Smooth muscle cell (in vitro differentiated cells): ENCODE measurements around the gene FOXN3. TPM values are rescaled to one million over a fixed set of nuclear protein-coding genes. Genes with fewer than 3 reads are reported as not detected.

Source experiments
- DNase-seq: peaks from one replicate; lab custom pipeline; 2025; ENCODE audit not compliant: unreplicated experiment; lab: John Stamatoyannopoulos, UW
- H2AFZ ChIP-seq: fragments of 200-600 bp; sonication (generic); 2 replicates; pipeline ENCODE4 v1.6.0; 2016; ENCODE audit warnings: antibody characterized with exemption, low read depth, mild to moderate bottlenecking
- H3F3A ChIP-seq: fragments of 200-600 bp; sonication (generic); 2 replicates; pipeline ENCODE4 v1.6.0; 2017; ENCODE audit warnings: antibody characterized with exemption, low read depth
- H3K27ac ChIP-seq: fragments of 200-600 bp; sonication (generic); 2 replicates; pipeline ENCODE4 v1.5.1; 2016; ENCODE audit warnings: low read depth, mild to moderate bottlenecking
- H3K27me3 ChIP-seq: fragments of 200-600 bp; sonication (generic); 2 replicates; pipeline ENCODE4 v1.6.1; 2016; ENCODE audit warnings: low read depth, mild to moderate bottlenecking
- H3K36me3 ChIP-seq: fragments of 200-600 bp; sonication (generic); 2 replicates; pipeline ENCODE4 v1.5.1; 2016; ENCODE audit warnings: low read depth
- H3K4me1 ChIP-seq: fragments of 200-600 bp; sonication (generic); 2 replicates; pipeline ENCODE4 v1.5.1; 2016; ENCODE audit warnings: low read depth
- H3K4me2 ChIP-seq: fragments of 200-600 bp; sonication (generic); 2 replicates; pipeline ENCODE4 v1.6.0; 2016; ENCODE audit warnings: mild to moderate bottlenecking
- H3K4me3 ChIP-seq: fragments of 200-600 bp; sonication (generic); 2 replicates; pipeline ENCODE4 v1.5.1; 2016; ENCODE audit warnings: mild to moderate bottlenecking
- H3K79me2 ChIP-seq: fragments of 200-600 bp; sonication (generic); 2 replicates; pipeline ENCODE4 v1.6.0; 2016; ENCODE audit warnings: low read depth, mild to moderate bottlenecking
- H3K9ac ChIP-seq: fragments of 200-600 bp; sonication (generic); 2 replicates; pipeline ENCODE4 v1.6.0; 2016; ENCODE audit warnings: low read depth
- H3K9me3 ChIP-seq: fragments of 200-600 bp; sonication (generic); replicated peaks from 2 replicates; pipeline ENCODE4 v1.5.1; 2016; ENCODE audit warnings: low read depth
- H4K20me1 ChIP-seq: fragments of 200-600 bp; sonication (generic); 2 replicates; pipeline ENCODE4 v1.6.0; 2016; ENCODE audit warnings: low read depth
- CTCF ChIP-seq: fragments of 200-600 bp; sonication (generic); IDR thresholded peaks from 2 replicates; pipeline ENCODE4 v1.5.1; 2017; ENCODE audit warnings: borderline replicate concordance, mild to moderate bottlenecking, antibody characterized with exemption; ENCODE audit not compliant: insufficient read depth, poor library complexity, severe bottlenecking
- WGBS: methylation state at CpG from one replicate; pipeline ENCODE4 v1.1.7; 2016; ENCODE audit warnings: low lambda C conversion rate; 5-methylcytosine and 5-hydroxymethylcytosine counted together
- polyA plus RNA-seq: library from polyadenylated mRNA; unstranded; fragments of >200 nt; fragmentation: Nextera tagmentation; extraction: Ambion mirVana; gene quantifications from 2 replicates; pipeline ENCODE4 v1.2.1, GENCODE V29; 2016
- total RNA-seq: library from RNA; depleted of rRNA; stranded (reverse); fragments of >200 nt; gene quantifications from 2 replicates; pipeline ENCODE4 v1.2.3, GENCODE V29; 2014

FOXN3 gene
- total and polyA plus RNA-seq, 2 experiments from 2014 or later: 24.5 to 31.5 TPM

- no peaks in the 10 kb centered on the region for H3K27me3 ChIP-seq
- peaks cover 9% of the 10 kb centered on the region for H4K20me1 ChIP-seq
- WGBS: 40% methylated on average over 4 of the region's 4 CpGs
These were observed 199.1 kb downstream of the FOXN3 start for GRCh38 chr14:89217891-89218290.

DNA sequence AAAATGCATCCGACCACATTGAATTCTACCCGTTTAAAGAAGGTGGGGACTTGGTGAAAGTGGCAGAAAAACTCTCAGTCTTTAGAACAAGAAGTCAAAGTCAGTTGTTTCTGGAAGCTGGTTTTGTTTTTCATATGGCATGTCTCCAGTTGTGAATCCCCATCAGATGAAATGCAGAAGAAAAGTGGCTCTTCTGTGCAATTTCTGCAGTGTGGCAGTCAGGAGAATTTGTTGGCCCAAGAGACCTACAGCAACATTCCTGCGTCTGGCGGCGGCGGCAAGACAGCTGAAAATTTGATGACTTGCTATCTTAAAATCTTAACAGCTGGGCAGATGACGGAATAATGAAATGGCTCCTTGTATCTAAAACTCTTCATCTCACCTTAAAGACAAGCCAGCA lies 201.5 kb downstream of the FOXN3 start:
- TF ChIP-seq CTCF: no peak
- peak overlapping the region; percentile 53 for H3K4me2 ChIP-seq
- H3K79me2 ChIP-seq: no peaks in the 10 kb centered on the region
- H3K27ac ChIP-seq: peak overlapping the region; percentile 50
- H3K9me3 ChIP-seq: no peaks in the 10 kb centered on the region
- H2AFZ ChIP-seq: no peak overlapping the region
- no peak overlapping the region for H3K4me3 ChIP-seq
- no peak overlapping the region for H3K9ac ChIP-seq
- no peaks in the 10 kb centered on the region for H4K20me1 ChIP-seq
- WGBS: 64% methylated on average over 7 of the region's 7 CpGs
- H3K36me3 ChIP-seq: no peaks in the 10 kb centered on the region
- H3K4me1 ChIP-seq: peaks cover 7% of the 10 kb centered on the region
- no peak for DNase-seq
- H3F3A ChIP-seq: no peaks in the 10 kb centered on the region
- no peaks in the 10 kb centered on the region for H3K27me3 ChIP-seq

More at GRCh38 chr14:89217891-89218290, 199.1 kb downstream of the FOXN3 start:
- Histone ChIP-seq H3K4me1 (peaks cover 7% of the 10 kb centered on the region), H3K9me3 (no peaks in the 10 kb centered on the region), H3K4me3 (no peak overlapping the region), H3K9ac (no peak overlapping the region), H2AFZ (no peak overlapping the region), H3K36me3 (no peaks in the 10 kb centered on the region), H3K79me2 (no peaks in the 10 kb centered on the region), H3K4me2 (peak overlapping the region; percentile 44), H3K27ac (no peak overlapping the region), H3F3A (no peaks in the 10 kb centered on the region)
- no peak for TF ChIP-seq CTCF
- no peak for DNase-seq

DNA sequence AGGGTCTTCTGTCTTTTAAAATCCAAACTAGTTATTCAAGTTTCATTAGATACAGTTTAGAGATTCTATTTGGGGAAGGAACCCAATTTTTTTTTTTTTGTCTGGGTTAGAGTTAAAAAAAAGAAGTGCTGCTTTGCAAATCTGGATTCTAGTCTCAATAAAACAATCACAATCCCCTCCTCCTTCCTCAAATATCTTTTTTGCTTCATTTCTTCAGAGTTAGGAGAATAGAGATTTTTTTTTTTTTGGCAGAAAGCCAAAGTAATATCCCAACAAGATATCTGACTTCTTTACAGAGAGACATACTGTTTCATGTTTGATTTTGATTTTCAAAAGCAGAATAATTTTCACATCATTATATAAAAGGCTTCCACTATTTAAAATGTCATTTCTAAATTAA lies 201.9 kb downstream of the FOXN3 start:
- peaks cover 7% of the 10 kb centered on the region for H3K4me1 ChIP-seq
- no peak overlapping the region for H3K4me3 ChIP-seq
- no peaks in the 10 kb centered on the region for H3K79me2 ChIP-seq
- peak overlapping the region; percentile 50 for H3K27ac ChIP-seq
- TF ChIP-seq CTCF: no peak
- no peaks in the 10 kb centered on the region for H3K9me3 ChIP-seq
- no peak for DNase-seq
- H2AFZ ChIP-seq: no peak overlapping the region
- no peaks in the 10 kb centered on the region for H3F3A ChIP-seq
- H3K27me3 ChIP-seq: no peaks in the 10 kb centered on the region
- H3K9ac ChIP-seq: no peak overlapping the region
- H3K4me2 ChIP-seq: peak overlapping the region; percentile 53
- no peaks in the 10 kb centered on the region for H3K36me3 ChIP-seq
- no peaks in the 10 kb centered on the region for H4K20me1 ChIP-seq

DNA sequence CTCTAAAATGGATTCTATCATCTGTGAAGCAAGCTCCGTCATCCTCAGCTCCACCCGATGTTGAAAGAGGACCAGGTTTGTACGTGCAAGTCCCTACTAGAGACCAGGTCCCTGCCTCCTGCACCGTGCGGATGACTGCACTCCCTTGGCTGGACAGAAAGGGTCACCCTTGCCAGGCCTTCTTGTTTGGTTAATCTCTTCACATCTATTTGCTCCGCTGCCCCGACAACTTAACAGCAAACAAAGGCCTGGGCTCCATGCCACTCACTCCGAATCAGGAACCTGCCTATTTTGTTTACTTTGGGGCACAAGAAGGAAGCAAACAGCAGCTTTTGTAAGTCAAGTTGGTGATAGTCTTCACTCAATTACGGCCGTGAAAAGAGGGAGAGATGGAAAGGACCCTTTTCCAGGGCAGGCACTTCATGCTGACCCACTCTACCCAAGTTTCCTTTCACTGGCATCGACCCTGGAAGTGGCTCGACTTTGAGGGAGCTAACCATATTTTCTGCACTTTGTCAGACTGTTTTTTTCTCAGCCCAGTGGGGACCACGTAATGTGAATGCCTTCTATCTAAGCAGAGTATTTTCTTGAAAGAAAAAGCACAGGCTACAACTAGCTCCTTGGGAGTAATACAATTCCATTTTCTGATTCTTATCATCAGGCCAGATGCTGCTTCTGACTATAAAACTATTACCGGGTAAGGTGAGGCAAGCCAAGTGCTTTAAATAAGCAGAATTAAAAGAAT lies 202.6 kb downstream of the FOXN3 start:
- H2AFZ ChIP-seq: no peak overlapping the region
- no peaks in the 10 kb centered on the region for H3K27me3 ChIP-seq
- H3K79me2 ChIP-seq: no peaks in the 10 kb centered on the region
- peak overlapping the region; percentile 48 for H3K27ac ChIP-seq
- no peak for TF ChIP-seq CTCF
- no peaks in the 10 kb centered on the region for H3F3A ChIP-seq
- H3K4me3 ChIP-seq: no peak overlapping the region
- H3K9ac ChIP-seq: no peak overlapping the region
- no peak overlapping the region for H3K4me2 ChIP-seq
- WGBS: 73% methylated on average over 14 of the region's 14 CpGs
- no peaks in the 10 kb centered on the region for H3K9me3 ChIP-seq
- DNase-seq: no peak
- no peaks in the 10 kb centered on the region for H4K20me1 ChIP-seq
- H3K36me3 ChIP-seq: no peaks in the 10 kb centered on the region
- H3K4me1 ChIP-seq: peaks cover 8% of the 10 kb centered on the region
